HEK293 (cell line): ENCODE results near the gene TMEFF1.

Experiments
- CTCF ChIA-PET: fragments of 350-600 bp; formaldehyde crosslinking; extraction: SDS; loops from one replicate; lab custom pipeline; 2021; ENCODE audit warnings: antibody characterized with exemption; lab: Yijun Ruan, JAX
- POLR2A ChIA-PET: fragments of 300-600 bp; formaldehyde crosslinking; extraction: SDS; loops from one replicate; lab custom pipeline; 2020; ENCODE audit warnings: antibody characterized with exemption, inconsistent platforms; lab: Yijun Ruan, JAX
- H3K27ac ChIP-seq: fragments of 200-500 bp; sonication (Bioruptor generic); 2 replicates; pipeline ENCODE4 v1.5.1; 2014; ENCODE audit warnings: low read depth, low read length, control low read depth, inconsistent platforms; ENCODE audit errors: extremely low read depth
- H3K36me3 ChIP-seq, 2 experiments: fragments of 200-500 bp in 1 of 2; sonication (Bioruptor generic) in 1 of 2; 1 replicate in 1 of 2; 2 replicates in 1 of 2; pipeline ENCODE4 v1.5.1; 2014 to 2017; ENCODE audit warnings: inconsistent platforms in 2 of 2, low read length in 2 of 2; ENCODE audit not compliant: control insufficient read depth in 2 of 2, insufficient read depth in 1 of 2
- H3K4me1 ChIP-seq: fragments of 200-500 bp; sonication (Bioruptor generic); 2 replicates; pipeline ENCODE4 v1.5.1; 2014; ENCODE audit warnings: mild to moderate bottlenecking, low read length, inconsistent platforms; ENCODE audit not compliant: control insufficient read depth, insufficient read depth
- H3K4me3 ChIP-seq: 2 replicates; pipeline ENCODE4 v1.5.1; 2011; ENCODE audit warnings: low read depth, mild to moderate bottlenecking, control low read depth, low read length, moderate library complexity
- H3K9me3 ChIP-seq: fragments of 200-500 bp; sonication (Bioruptor generic); 2 replicates; pipeline ENCODE4 v1.5.1; 2014; ENCODE audit warnings: low read depth, low read length, inconsistent platforms; ENCODE audit not compliant: control insufficient read depth, insufficient read depth
- OVOL3 ChIP-seq: fragments of 450-650 bp; formaldehyde crosslinking; IDR thresholded peaks from 2 replicates; pipeline ENCODE4 v1.5.1; 2016; ENCODE audit warnings: missing biosample characterization, missing genetic modification characterization
- SCRT1 ChIP-seq: fragments of 450-650 bp; formaldehyde crosslinking; IDR thresholded peaks from 2 replicates; pipeline ENCODE4 v1.5.1; 2016; ENCODE audit warnings: missing biosample characterization, missing genetic modification characterization, borderline replicate concordance
- ZBTB21 ChIP-seq: fragments of 450-650 bp; formaldehyde crosslinking; IDR thresholded peaks from 2 replicates; pipeline ENCODE4 v1.5.1; 2017; ENCODE audit warnings: missing biosample characterization, missing genetic modification characterization
- ZEB2 ChIP-seq: fragments of 450-650 bp; formaldehyde crosslinking; IDR thresholded peaks from 2 replicates; pipeline ENCODE4 v1.5.1; 2016; ENCODE audit warnings: missing biosample characterization, missing genetic modification characterization
- ZFP69B ChIP-seq: fragments of 450-650 bp; formaldehyde crosslinking; IDR thresholded peaks from 2 replicates; pipeline ENCODE4 v1.5.1; 2016; ENCODE audit warnings: missing biosample characterization, missing genetic modification characterization
- ZNF146 ChIP-seq: fragments of 450-650 bp; formaldehyde crosslinking; IDR thresholded peaks from 2 replicates; pipeline ENCODE4 v1.5.1; 2016; ENCODE audit warnings: missing biosample characterization, missing genetic modification characterization
- ZNF248 ChIP-seq: fragments of 450-650 bp; formaldehyde crosslinking; IDR thresholded peaks from 2 replicates; pipeline ENCODE4 v1.5.1; 2017; ENCODE audit warnings: missing biosample characterization, missing genetic modification characterization
- ZNF280C ChIP-seq: fragments of 450-650 bp; formaldehyde crosslinking; IDR thresholded peaks from 2 replicates; pipeline ENCODE4 v1.5.1; 2016; ENCODE audit warnings: missing biosample characterization, missing genetic modification characterization
- ZNF302 ChIP-seq: fragments of 450-650 bp; formaldehyde crosslinking; IDR thresholded peaks from 2 replicates; pipeline ENCODE4 v1.5.1; 2016; ENCODE audit warnings: missing biosample characterization, missing genetic modification characterization, low read depth
- ZNF324 ChIP-seq: fragments of 450-650 bp; formaldehyde crosslinking; IDR thresholded peaks from 2 replicates; pipeline ENCODE4 v1.5.1; 2016; ENCODE audit warnings: missing biosample characterization, missing genetic modification characterization
- ZNF416 ChIP-seq: fragments of 450-650 bp; formaldehyde crosslinking; IDR thresholded peaks from 2 replicates; pipeline ENCODE4 v1.5.1; 2016; ENCODE audit warnings: missing biosample characterization, missing genetic modification characterization
- ZNF529 ChIP-seq: fragments of 450-650 bp; formaldehyde crosslinking; IDR thresholded peaks from 2 replicates; pipeline ENCODE4 v1.5.1; 2017; ENCODE audit warnings: missing genetic modification characterization, missing biosample characterization; ENCODE audit not compliant: insufficient replicate concordance
- ZNF585B ChIP-seq: fragments of 450-650 bp; formaldehyde crosslinking; IDR thresholded peaks from 2 replicates; pipeline ENCODE4 v1.5.1; 2016; ENCODE audit warnings: missing biosample characterization, missing genetic modification characterization
- ZSCAN16 ChIP-seq: fragments of 450-650 bp; formaldehyde crosslinking; IDR thresholded peaks from 2 replicates; pipeline ENCODE4 v1.5.1; 2016; ENCODE audit warnings: missing biosample characterization, missing genetic modification characterization
- TF ChIP-seq, protein P1 (sequence below): fragments of 450-650 bp; formaldehyde crosslinking; IDR thresholded peaks from 2 replicates; pipeline ENCODE4 v1.5.1; 2016; ENCODE audit warnings: missing biosample characterization, missing genetic modification characterization
- TF ChIP-seq, protein P2 (sequence below): fragments of 450-650 bp; formaldehyde crosslinking; IDR thresholded peaks from 2 replicates; pipeline ENCODE4 v1.5.1; 2016; ENCODE audit warnings: missing biosample characterization, missing genetic modification characterization, borderline replicate concordance
- TF ChIP-seq, protein P3 (sequence below): fragments of 450-650 bp; formaldehyde crosslinking; IDR thresholded peaks from 2 replicates; pipeline ENCODE4 v1.5.1; 2016; ENCODE audit warnings: missing biosample characterization, missing genetic modification characterization

The TMEFF1 gene

DNA sequence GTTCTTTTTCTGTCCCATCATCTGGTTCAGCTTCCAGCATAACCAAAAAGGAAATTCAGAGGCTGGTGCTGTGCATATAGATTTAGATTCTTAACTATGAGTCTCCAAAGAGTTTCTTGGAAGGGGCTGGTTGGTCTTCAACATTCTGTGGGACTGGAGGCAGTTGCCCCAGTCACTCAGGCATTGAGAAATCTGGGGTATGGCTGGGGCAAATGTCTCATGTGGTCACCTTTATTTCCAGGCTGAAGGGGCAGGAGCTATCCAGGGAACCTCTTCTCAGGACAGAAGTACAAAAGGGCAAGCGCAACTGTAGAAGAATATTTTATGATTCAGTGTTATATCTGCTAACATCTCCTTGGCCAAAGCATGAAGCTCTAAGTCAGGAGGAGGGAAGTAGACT lies 15.4 kb upstream of the TMEFF1 start:
- no peak for TF ChIP-seq ZNF146 (tag by site-specific recombination)
- peaks cover under 1 to 12% of the 10 kb centered on the region in 2 experiments; a peak in 2 of 3 replicates for H3K36me3 ChIP-seq
- ChIA-PET CTCF (no interaction called here), POLR2A (no interaction called here)
- H3K4me1 ChIP-seq, result no peaks in the 10 kb centered on the region
- H3K27ac ChIP-seq, result no peak overlapping the region
- no peak overlapping the region for H3K4me3 ChIP-seq
- H3K9me3 ChIP-seq, result no peaks in the 10 kb centered on the region

- Histone ChIP-seq H3K9me3 (no peaks in the 10 kb centered on the region), H3K36me3 (no peaks in the 10 kb centered on the region), H3K27ac (no peak overlapping the region), H3K4me1 (no peaks in the 10 kb centered on the region), H3K4me3 (no peak overlapping the region)
- TF ChIP-seq ZNF146 (tag by site-specific recombination) (no peak), ZNF585B (tag by site-specific recombination) (no peak), ZNF248 (tag by site-specific recombination) (no peak)
- POLR2A ChIA-PET, result interaction anchor here (1.1 kb wide), 1 partner anchor 13 kb away, joined by 3 read pairs; the partner anchor contains the start of gene TMEFF1
- CTCF ChIA-PET, result interaction anchor here (0.7 kb wide), 2 partner anchors 25 to 1258 kb away, joined by 3 read pairs; no protein-coding TSS in a partner anchor
Measured at GRCh38 chr9:100459963-100460362, 13.0 kb upstream of the TMEFF1 start.

- H3K4me1 ChIP-seq, result peaks cover 4% of the 10 kb centered on the region; the same call in 1 of the 2 replicates
- H3K27ac ChIP-seq, result no peak overlapping the region
- H3K36me3 ChIP-seq, result no peaks in the 10 kb centered on the region
- H3K9me3 ChIP-seq, result no peaks in the 10 kb centered on the region
- no peak overlapping the region for H3K4me3 ChIP-seq
- CTCF ChIA-PET, result interaction anchor here (1.9 kb wide), 1 partner anchor 28 kb away, joined by 8 read pairs; no protein-coding TSS in a partner anchor
- POLR2A ChIA-PET, result no interaction called here
- no peak for TF ChIP-seq ZSCAN16 (tag by site-specific recombination)
- TF ChIP-seq, protein P1, sequence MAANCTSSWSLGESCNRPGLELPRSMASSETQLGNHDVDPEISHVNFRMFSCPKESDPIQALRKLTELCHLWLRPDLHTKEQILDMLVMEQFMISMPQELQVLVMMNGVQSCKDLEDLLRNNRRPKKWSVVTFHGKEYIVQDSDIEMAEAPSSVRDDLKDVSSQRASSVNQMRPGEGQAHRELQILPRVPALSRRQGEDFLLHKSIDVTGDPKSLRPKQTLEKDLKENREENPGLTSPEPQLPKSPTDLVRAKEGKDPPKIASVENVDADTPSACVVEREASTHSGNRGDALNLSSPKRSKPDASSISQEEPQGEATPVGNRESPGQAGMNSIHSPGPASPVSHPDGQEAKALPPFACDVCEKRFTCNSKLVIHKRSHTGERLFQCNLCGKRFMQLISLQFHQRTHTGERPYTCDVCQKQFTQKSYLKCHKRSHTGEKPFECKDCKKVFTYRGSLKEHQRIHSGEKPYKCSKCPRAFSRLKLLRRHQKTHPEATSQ (tag by site-specific recombination), result no peak
- TF ChIP-seq, protein P2, sequence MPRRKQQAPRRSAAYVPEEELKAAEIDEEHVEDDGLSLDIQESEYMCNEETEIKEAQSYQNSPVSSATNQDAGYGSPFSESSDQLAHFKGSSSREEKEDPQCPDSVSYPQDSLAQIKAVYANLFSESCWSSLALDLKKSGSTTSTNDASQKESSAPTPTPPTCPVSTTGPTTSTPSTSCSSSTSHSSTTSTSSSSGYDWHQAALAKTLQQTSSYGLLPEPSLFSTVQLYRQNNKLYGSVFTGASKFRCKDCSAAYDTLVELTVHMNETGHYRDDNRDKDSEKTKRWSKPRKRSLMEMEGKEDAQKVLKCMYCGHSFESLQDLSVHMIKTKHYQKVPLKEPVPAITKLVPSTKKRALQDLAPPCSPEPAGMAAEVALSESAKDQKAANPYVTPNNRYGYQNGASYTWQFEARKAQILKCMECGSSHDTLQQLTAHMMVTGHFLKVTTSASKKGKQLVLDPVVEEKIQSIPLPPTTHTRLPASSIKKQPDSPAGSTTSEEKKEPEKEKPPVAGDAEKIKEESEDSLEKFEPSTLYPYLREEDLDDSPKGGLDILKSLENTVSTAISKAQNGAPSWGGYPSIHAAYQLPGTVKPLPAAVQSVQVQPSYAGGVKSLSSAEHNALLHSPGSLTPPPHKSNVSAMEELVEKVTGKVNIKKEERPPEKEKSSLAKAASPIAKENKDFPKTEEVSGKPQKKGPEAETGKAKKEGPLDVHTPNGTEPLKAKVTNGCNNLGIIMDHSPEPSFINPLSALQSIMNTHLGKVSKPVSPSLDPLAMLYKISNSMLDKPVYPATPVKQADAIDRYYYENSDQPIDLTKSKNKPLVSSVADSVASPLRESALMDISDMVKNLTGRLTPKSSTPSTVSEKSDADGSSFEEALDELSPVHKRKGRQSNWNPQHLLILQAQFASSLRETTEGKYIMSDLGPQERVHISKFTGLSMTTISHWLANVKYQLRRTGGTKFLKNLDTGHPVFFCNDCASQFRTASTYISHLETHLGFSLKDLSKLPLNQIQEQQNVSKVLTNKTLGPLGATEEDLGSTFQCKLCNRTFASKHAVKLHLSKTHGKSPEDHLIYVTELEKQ (tag by site-specific recombination), result no peak
- no peak for TF ChIP-seq ZNF529
- TF ChIP-seq ZNF416 (tag by site-specific recombination), result no peak
- TF ChIP-seq ZBTB21, result no peak
- TF ChIP-seq ZEB2 (tag by site-specific recombination), result no peak
- TF ChIP-seq, protein P3, sequence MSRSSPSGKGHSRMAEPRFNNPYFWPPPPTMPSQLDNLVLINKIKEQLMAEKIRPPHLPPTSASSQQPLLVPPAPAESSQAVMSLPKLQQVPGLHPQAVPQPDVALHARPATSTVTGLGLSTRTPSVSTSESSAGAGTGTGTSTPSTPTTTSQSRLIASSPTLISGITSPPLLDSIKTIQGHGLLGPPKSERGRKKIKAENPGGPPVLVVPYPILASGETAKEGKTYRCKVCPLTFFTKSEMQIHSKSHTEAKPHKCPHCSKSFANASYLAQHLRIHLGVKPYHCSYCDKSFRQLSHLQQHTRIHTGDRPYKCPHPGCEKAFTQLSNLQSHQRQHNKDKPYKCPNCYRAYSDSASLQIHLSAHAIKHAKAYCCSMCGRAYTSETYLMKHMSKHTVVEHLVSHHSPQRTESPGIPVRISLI, result no peak
- TF ChIP-seq SCRT1 (tag by site-specific recombination), result no peak
- TF ChIP-seq ZNF302 (tag by site-specific recombination), result no peak
- TF ChIP-seq OVOL3 (tag by site-specific recombination), result no peak
- no peak for TF ChIP-seq ZFP69B (tag by site-specific recombination)
- TF ChIP-seq ZNF280C (tag by site-specific recombination), result no peak
- TF ChIP-seq ZNF324 (tag by site-specific recombination), result no peak
Measured at GRCh38 chr9:100465274-100465673, 7.7 kb upstream of the TMEFF1 start.
